Right lobe of liver (tissue), 6 donors: ENCODE measurements around the gene SLC19A2. TPM values are rescaled to one million over a fixed set of nuclear protein-coding genes. Genes with fewer than 3 reads are reported as not detected.

Experiments used
- ATAC-seq, 4 donors: fragments of 200-7000 bp; cut with Tn5 transposase; one replicate each; pipeline ENCODE4 v1.9.1; 2020; ENCODE audit warnings: mild to moderate bottlenecking in 4 of 4, moderate library complexity in 4 of 4
- DNase-seq, 3 donors: peaks; one replicate each; pipeline ENCODE4 v3.0.0-alpha.2; 2020
- H3K27ac ChIP-seq, 3 donors: fragments of 200-600 bp; one replicate each; pipeline ENCODE4 v1.8.0; 2022
- H3K27me3 ChIP-seq, 2 donors: fragments of 200-600 bp; one replicate each; pipeline ENCODE4 v1.8.0; 2022
- H3K36me3 ChIP-seq, 4 donors: fragments of 200-600 bp; sonication (generic) in 1 of 4; one replicate each; pipeline versions ENCODE4 v1.5.1 to v1.8.0; 2017 to 2022; ENCODE audit warnings: control low read depth in 1 of 4
- H3K4me1 ChIP-seq, 4 donors: fragments of 200-600 bp; sonication (generic) in 1 of 4; one replicate each; pipeline versions ENCODE4 v1.5.1 to v1.8.0; 2017 to 2022; ENCODE audit warnings: control low read depth in 1 of 4
- H3K4me3 ChIP-seq, 3 donors: fragments of 200-600 bp; one replicate each; pipeline ENCODE4 v1.8.0; 2022
- H3K9me3 ChIP-seq, 4 donors: fragments of 200-600 bp; sonication (generic) in 1 of 4; one replicate each; pipeline versions ENCODE4 v1.5.1 to v1.8.0; 2017 to 2022; ENCODE audit warnings: control low read depth in 1 of 4
- POLR2A ChIP-seq: fragments of 450-650 bp; IDR thresholded peaks from one replicate; pipeline ENCODE4 v1.6.1; 2017; ENCODE audit warnings: antibody characterized with exemption, mild to moderate bottlenecking
- WGBS: methylation state at CpG from one replicate; pipeline ENCODE4 v1.1.6; 2018; ENCODE audit warnings: low coverage, low lambda C conversion rate; ENCODE audit not compliant: insufficient coverage; ENCODE audit errors: missing lambda C conversion rate; 5-methylcytosine and 5-hydroxymethylcytosine counted together
- intact Hi-C, 2 donors: fragments of 100-400 bp; cut with DNase I; formaldehyde crosslinking; loops; one replicate each; pipeline versions ENCODE4 v1.11.2 to v1.14.1; 2022
- total RNA-seq, 6 experiments: library from RNA; depleted of rRNA in 2 of 6; stranded (reverse); fragments of >200 nt in 2 of 6; fragmentation: NEBNext Ultra II Directional in 3 of 6; extraction: Animal tissue kit (Norgen Biotek cat#: 25700) in 3 of 6; gene quantifications; one replicate each; pipeline versions ENCODE4 v1.1.0 to v1.2.4, GENCODE V29; 2016 to 2023
- TF ChIP-seq, protein P1 (sequence below), 4 donors: fragments of 200-600 bp in 3 of 4; fragments of 450-650 bp in 1 of 4; IDR thresholded peaks; one replicate each; pipeline versions ENCODE4 v1.5.1 to v1.8.0; 2016 to 2022; ENCODE audit warnings: antibody characterized with exemption in 4 of 4, mild to moderate bottlenecking in 2 of 4
- donor health status: DM: no; HTN: yes; CAD: no.
- donor health status: DM: no; HTN: no; CAD: no.
- donor health status: DM: no; HTN: no; CAD: no.
- donor health status: DM: no; HTN: yes; CAD: no.
- donor health status: DM: no; HTN: yes; CAD: no.

Gene SLC19A2
- total RNA-seq, 6 experiments from 2014 or later = 7.1 to 12.7 (median 8.1) TPM

DNA sequence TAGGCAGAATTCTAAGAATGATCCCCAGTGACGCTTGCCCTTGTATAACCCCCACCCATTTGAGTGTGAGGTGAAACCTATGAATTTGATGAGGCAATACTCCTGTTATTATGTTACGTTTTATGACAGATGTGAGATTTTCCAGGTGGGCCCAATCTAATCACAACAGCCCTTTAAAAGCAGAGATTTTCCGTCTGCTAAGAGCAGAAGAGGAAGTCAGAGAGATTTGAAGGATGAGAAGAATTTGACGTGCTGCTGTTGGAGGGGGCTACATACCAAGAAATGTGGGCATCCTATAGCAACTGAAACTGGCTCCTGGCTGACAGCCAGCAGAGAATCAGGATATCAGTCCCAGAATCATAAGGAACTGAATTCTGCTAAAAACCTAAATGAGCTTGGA lies 2.4 kb upstream of the SLC19A2 start:
- Histone ChIP-seq H3K4me3 (no peak overlapping the region), H3K4me1 (peaks cover 0 to 20% (median 6%) of the 10 kb centered on the region in 4 donors), H3K9me3 (no peaks in the 10 kb centered on the region), H3K27me3 (no peaks in the 10 kb centered on the region), H3K27ac (no peak overlapping the region), H3K36me3 (no peaks in the 10 kb centered on the region)
- TF ChIP-seq POLR2A = no peak
- TF ChIP-seq, protein P1, sequence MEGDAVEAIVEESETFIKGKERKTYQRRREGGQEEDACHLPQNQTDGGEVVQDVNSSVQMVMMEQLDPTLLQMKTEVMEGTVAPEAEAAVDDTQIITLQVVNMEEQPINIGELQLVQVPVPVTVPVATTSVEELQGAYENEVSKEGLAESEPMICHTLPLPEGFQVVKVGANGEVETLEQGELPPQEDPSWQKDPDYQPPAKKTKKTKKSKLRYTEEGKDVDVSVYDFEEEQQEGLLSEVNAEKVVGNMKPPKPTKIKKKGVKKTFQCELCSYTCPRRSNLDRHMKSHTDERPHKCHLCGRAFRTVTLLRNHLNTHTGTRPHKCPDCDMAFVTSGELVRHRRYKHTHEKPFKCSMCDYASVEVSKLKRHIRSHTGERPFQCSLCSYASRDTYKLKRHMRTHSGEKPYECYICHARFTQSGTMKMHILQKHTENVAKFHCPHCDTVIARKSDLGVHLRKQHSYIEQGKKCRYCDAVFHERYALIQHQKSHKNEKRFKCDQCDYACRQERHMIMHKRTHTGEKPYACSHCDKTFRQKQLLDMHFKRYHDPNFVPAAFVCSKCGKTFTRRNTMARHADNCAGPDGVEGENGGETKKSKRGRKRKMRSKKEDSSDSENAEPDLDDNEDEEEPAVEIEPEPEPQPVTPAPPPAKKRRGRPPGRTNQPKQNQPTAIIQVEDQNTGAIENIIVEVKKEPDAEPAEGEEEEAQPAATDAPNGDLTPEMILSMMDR (IDR thresholded peaks at IDR 0.05) = no peak
- ATAC-seq (no peak), DNase-seq (no peak)
- WGBS = 67% methylated on average over 4 of the region's 4 CpGs
- intact Hi-C loops = no loop called here

DNA sequence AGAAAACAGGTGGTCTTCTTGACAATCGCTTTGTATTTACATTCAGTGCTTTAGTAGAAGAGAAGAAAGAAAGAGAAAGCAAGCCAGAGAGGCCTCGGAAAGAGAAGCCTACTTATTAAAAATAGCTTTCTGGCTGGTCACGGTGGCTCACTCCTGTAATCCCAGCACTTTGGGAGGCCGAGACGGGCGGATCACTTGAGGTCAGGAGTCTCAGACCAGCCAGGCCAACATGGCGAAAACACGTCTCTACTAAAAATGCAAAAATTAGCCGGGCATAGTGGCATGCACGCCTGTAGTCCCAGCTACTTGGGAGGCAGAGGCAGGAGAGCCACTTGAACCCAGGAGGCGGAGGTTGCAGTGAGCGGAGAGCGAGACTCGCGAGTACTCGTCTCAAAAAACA lies 1.8 kb upstream of the SLC19A2 start:
- WGBS = 86% methylated on average over 15 of the region's 16 CpGs
- no peaks in the 10 kb centered on the region for H3K36me3 ChIP-seq
- H3K4me3 ChIP-seq = no peak overlapping the region
- H3K9me3 ChIP-seq = no peaks in the 10 kb centered on the region
- DNase-seq (no peak), ATAC-seq (no peak)
- peaks cover 0 to 23% (median 6%) of the 10 kb centered on the region in 4 donors for H3K4me1 ChIP-seq
- H3K27ac ChIP-seq = no peak overlapping the region
- no peaks in the 10 kb centered on the region for H3K27me3 ChIP-seq
- TF ChIP-seq, protein P1 (IDR thresholded peaks at IDR 0.05) = no peak
- no peak for TF ChIP-seq POLR2A
- intact Hi-C loops = no loop called here

DNA sequence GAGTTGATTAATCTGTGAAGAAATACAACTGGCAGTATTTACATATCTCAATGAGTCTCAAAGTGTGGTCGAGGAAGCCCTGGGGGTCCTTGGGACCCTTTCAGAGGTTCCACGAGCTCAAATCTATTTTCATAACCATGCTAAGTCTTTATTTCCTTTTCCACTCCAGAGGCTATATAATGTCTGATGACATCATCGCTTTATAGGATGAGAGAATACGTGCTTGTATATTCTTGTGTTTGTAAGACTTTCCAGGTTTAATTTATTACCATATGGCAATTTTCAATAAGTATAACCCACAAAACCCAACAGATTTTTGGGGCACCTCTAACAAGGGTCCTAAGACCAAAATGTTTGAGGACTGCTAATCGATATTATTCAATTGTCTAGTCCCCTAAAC lies 1.4 kb upstream of the SLC19A2 start:
- Histone ChIP-seq H3K27ac (peak overlapping the region in 2 of 3 donors; percentile 100), H3K4me3 (peak overlapping the region in 2 of 3 donors; percentile 75 to 88), H3K4me1 (peaks cover 0 to 27% (median 6%) of the 10 kb centered on the region in 4 donors), H3K36me3 (no peaks in the 10 kb centered on the region), H3K9me3 (no peaks in the 10 kb centered on the region), H3K27me3 (no peaks in the 10 kb centered on the region)
- no peak for DNase-seq
- WGBS = 72% methylated on average over 5 of the region's 5 CpGs
- intact Hi-C loops = no loop called here
- no peak for TF ChIP-seq POLR2A
- TF ChIP-seq, protein P1 (IDR thresholded peaks at IDR 0.05) = no peak
- no peak for ATAC-seq

DNA sequence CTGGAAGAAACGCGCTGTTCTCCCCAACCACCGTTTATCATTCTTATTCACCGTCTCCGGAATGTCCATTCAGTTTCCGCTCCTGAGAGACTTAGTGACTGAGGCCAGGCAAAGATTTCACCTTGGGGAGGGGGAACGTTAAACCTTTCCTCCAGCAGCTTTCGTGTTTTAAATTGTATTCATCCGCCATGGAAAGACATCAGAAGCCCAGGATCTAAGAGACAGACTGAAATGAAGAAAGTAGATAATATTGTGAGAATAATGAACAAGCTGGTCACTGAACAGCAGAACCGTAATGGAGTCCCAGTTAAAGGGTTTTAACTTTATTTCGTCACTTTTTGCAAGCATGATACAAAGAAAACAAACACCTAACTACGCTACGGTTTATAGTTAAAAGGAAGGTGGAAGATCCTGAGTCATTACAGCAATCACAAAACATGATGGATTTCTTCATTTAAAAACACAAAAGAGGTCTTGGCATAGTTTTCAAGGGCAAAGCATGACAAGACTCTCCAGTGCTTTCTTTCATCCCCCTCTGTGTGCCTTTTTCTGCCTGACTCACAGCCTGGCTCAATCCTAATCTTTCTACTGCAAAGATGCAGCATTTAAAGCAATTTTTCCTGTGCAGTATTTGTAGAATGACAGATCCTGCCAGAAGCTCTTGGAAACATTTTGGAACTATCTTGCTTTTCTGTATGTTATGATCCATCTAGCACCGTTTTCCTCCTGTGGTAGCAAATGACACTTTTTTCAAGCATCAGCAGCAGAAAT lies 722 bp upstream of the SLC19A2 start:
- H3K4me3 ChIP-seq = peak overlapping the region; percentile 75 to 88 (median 76)
- WGBS = 1% methylated on average over 14 of the region's 14 CpGs
- H3K4me1 ChIP-seq = peaks cover 0 to 34% (median 6%) of the 10 kb centered on the region in 4 donors
- no peak for DNase-seq
- no peak for ATAC-seq
- no peaks in the 10 kb centered on the region for H3K36me3 ChIP-seq
- H3K27ac ChIP-seq = peak overlapping the region; percentile 81 to 100 (median 100)
- H3K9me3 ChIP-seq = no peaks in the 10 kb centered on the region
- intact Hi-C loops = no loop called here
- H3K27me3 ChIP-seq = no peaks in the 10 kb centered on the region
- TF ChIP-seq, protein P1 (IDR thresholded peaks at IDR 0.05) = no peak
- no peak for TF ChIP-seq POLR2A
